Heart left ventricle (tissue), 13 donors: ENCODE results near the gene PRMT9.

Experiments used
- POLR2A ChIP-seq, 2 donors: fragments of 450-650 bp; IDR thresholded peaks; one replicate each; pipeline ENCODE4 v1.6.1; 2017; ENCODE audit warnings: antibody characterized with exemption in 2 of 2, mild to moderate bottlenecking in 2 of 2, moderate library complexity in 2 of 2
- TF ChIP-seq, protein P1 (sequence below), 12 donors: fragments of 200-600 bp; sonication (generic) in 4 of 12; IDR thresholded peaks; one replicate each; pipeline versions ENCODE4 v1.5.0 to v1.8.0; 2018 to 2022; ENCODE audit warnings: antibody characterized with exemption in 12 of 12, mild to moderate bottlenecking in 5 of 12
- donor health status: ischemic (EF 13 %, LVEDD 7.1; RV severe dilation, severe dysfunction).
- donor health status: DM: no; HTN: yes; CAD: no.
- donor health status: DM: no; HTN: no; CAD: no.
- donor health status: ischemic (EF 25% LVEDD 6.9; RV normal size, moderate dysfunction).
- donor health status: ischemic (EF 25% LVEDD 5.7; RV mildly dilated, moderate dysfunction).
- donor health status: ischemic (EF 35%, LVEDD 5.7; RV mildly dilated, moderate dysfunction).
- donor health status: nonischemic (EF 11% LVEDD 7.7; RV severe dilation, severe dysfunction).
- donor health status: DM: yes; HTN: yes; CAD: no.
- donor health status: PGD.
- donor health status: ischemic (EF 29% LVEDD 5.4; RV normal size, mild dysfunction).
- donor health status: nonischemic (EF 23%, LVEDD 6.1; RV moderate dilation, normal function).

DNA sequence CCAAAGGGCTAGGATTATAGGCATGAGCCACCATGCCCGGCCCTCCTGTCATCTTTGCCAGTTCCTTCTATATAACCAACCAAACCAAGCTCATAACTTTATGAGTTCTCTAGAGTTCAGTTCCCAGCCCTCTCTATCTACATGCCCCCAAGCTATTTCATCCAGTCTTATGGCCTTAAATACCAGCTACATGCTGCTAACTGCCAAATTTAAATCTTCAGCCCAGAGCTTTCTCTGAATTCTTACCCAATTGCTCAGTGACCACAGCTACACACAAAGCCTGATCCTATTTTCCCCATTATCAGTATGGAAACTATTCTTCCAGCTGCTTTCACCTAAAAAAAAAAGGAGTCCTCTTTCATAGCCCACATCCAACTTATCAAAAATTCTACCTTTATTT, 43.6 kb downstream of the PRMT9 start:
- TF ChIP-seq, protein P1, sequence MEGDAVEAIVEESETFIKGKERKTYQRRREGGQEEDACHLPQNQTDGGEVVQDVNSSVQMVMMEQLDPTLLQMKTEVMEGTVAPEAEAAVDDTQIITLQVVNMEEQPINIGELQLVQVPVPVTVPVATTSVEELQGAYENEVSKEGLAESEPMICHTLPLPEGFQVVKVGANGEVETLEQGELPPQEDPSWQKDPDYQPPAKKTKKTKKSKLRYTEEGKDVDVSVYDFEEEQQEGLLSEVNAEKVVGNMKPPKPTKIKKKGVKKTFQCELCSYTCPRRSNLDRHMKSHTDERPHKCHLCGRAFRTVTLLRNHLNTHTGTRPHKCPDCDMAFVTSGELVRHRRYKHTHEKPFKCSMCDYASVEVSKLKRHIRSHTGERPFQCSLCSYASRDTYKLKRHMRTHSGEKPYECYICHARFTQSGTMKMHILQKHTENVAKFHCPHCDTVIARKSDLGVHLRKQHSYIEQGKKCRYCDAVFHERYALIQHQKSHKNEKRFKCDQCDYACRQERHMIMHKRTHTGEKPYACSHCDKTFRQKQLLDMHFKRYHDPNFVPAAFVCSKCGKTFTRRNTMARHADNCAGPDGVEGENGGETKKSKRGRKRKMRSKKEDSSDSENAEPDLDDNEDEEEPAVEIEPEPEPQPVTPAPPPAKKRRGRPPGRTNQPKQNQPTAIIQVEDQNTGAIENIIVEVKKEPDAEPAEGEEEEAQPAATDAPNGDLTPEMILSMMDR (IDR thresholded peaks at IDR 0.05) = no peak
- TF ChIP-seq POLR2A (IDR thresholded peaks at IDR 0.05) = no peak
